Endothelial cell of umbilical vein (primary cell): ENCODE results near the gene RANBP17.

Source experiments
- CTCF ChIP-seq, 2 donors: IDR thresholded peaks; 1 replicate in 1 of 2; 2 replicates in 1 of 2; pipeline ENCODE4 v1.5.1; 2011; ENCODE audit warnings: low read length in 2 of 2, mild to moderate bottlenecking in 2 of 2, moderate library complexity in 2 of 2, control low read depth in 1 of 2, inconsistent platforms in 1 of 2, low read depth in 1 of 2; ENCODE audit not compliant: insufficient read depth in 1 of 2; ENCODE audit errors: extremely low read depth in 1 of 2
- EZH2 ChIP-seq: IDR thresholded peaks from 2 replicates; pipeline ENCODE4 v1.6.1; 2012; ENCODE audit warnings: borderline replicate concordance, low read depth, mild to moderate bottlenecking, moderate library complexity, low read length, inconsistent platforms; ENCODE audit not compliant: severe bottlenecking
- POLR2A ChIP-seq: IDR thresholded peaks from 2 replicates; pipeline ENCODE4 v1.6.1; 2012; ENCODE audit warnings: low read depth, mild to moderate bottlenecking, control low read depth, low read length
- POLR2AphosphoS5 ChIP-seq: IDR thresholded peaks from 2 replicates; pipeline ENCODE4 v1.6.1; 2012; ENCODE audit warnings: low read depth, mild to moderate bottlenecking, control low read depth, low read length, moderate library complexity; ENCODE audit not compliant: insufficient read depth
- TF ChIP-seq, protein P1 (sequence below): IDR thresholded peaks from 2 replicates; pipeline ENCODE4 v1.6.1; 2011; ENCODE audit not compliant: insufficient read depth, insufficient read length

DNA sequence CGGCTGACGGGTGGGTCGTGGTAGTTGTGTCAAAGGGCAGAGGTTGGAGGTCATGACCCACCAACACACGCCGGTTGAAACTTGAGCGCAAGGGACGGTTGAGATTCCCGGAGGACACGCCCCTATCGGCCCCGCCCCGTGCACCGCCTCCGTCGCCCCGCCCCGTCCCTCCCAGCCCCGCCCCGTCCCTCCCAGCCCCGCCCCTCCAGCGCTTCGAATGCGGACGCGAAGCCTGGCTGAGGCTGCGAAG is 226 bp upstream of the RANBP17 start:
- TF ChIP-seq CTCF (IDR thresholded peaks at IDR 0.05; ENCODE audit: extremely low read depth in 1 of 2, insufficient read depth in 1 of 2, low read depth in 1 of 2, low read length in 2 of 2): no peak
- no peak for TF ChIP-seq POLR2A
- no peak for TF ChIP-seq EZH2
- no peak for TF ChIP-seq POLR2AphosphoS5
- TF ChIP-seq, protein P1, sequence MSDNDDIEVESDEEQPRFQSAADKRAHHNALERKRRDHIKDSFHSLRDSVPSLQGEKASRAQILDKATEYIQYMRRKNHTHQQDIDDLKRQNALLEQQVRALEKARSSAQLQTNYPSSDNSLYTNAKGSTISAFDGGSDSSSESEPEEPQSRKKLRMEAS: no peak
